Nephron (organoid): ENCODE results near the gene FUBP3.
A peak's percentile ranks its signal among the peaks of the same experiment; 100 is the strongest.

Experiments
- H3K27ac Mint-ChIP-seq, 3 experiments: 2 replicates each; pipeline ENCODE4 v1.8.0; 2020; ENCODE audit warnings: mixed read lengths in 3 of 3, mild to moderate bottlenecking in 2 of 3, moderate library complexity in 1 of 3
- H3K27me3 Mint-ChIP-seq: 2 replicates; pipeline ENCODE4 v1.8.0; 2021; ENCODE audit warnings: low read depth, mild to moderate bottlenecking, moderate library complexity, mixed read lengths
- H3K36me3 Mint-ChIP-seq: 2 replicates; pipeline ENCODE4 v1.8.0; 2020; ENCODE audit warnings: low read depth, mixed read lengths
- H3K4me1 Mint-ChIP-seq: 2 replicates; pipeline ENCODE4 v1.8.0; 2020; ENCODE audit warnings: mixed read lengths
- H3K4me3 Mint-ChIP-seq, 3 experiments: 2 replicates each; pipeline ENCODE4 v1.8.0; 2020; ENCODE audit warnings: mild to moderate bottlenecking in 3 of 3, mixed read lengths in 3 of 3, moderate library complexity in 2 of 3
- H3K9me3 Mint-ChIP-seq: 2 replicates; pipeline ENCODE4 v1.8.0; 2020; ENCODE audit warnings: mixed read lengths
- CTCF ChIP-seq, 3 experiments: fragments of 200-600 bp; sonication (generic); IDR thresholded peaks; one replicate each; pipeline ENCODE4 v1.5.0; 2021; ENCODE audit warnings: antibody characterized with exemption in 3 of 3; ENCODE audit not compliant: unreplicated experiment in 3 of 3

FUBP3 gene

GRCh38 chr9:130536701-130537107 is 42.7 kb upstream of the FUBP3 start:
- H3K4me3 Mint-ChIP-seq = no peak overlapping the region
- no peak for TF ChIP-seq CTCF (IDR thresholded peaks at IDR 0.05; ENCODE audit: unreplicated experiment in 3 of 3)
- peaks cover 32% of the 10 kb centered on the region for H3K4me1 Mint-ChIP-seq
- H3K36me3 Mint-ChIP-seq = no peaks in the 10 kb centered on the region
- peaks cover 84% of the 10 kb centered on the region for H3K27me3 Mint-ChIP-seq
- peak overlapping the region in 1 of 3 experiments; percentile 22 for H3K27ac Mint-ChIP-seq
- H3K9me3 Mint-ChIP-seq = no peaks in the 10 kb centered on the region

- no peak for TF ChIP-seq CTCF (IDR thresholded peaks at IDR 0.05; ENCODE audit: unreplicated experiment in 3 of 3)
- H3K9me3 Mint-ChIP-seq = no peaks in the 10 kb centered on the region
- peaks cover 85% of the 10 kb centered on the region for H3K27me3 Mint-ChIP-seq
- peaks cover 32% of the 10 kb centered on the region for H3K4me1 Mint-ChIP-seq
- H3K27ac Mint-ChIP-seq = peak overlapping the region in 1 of 3 experiments; percentile 8
- peak overlapping the region in 1 of 3 experiments; percentile 6 for H3K4me3 Mint-ChIP-seq
- H3K36me3 Mint-ChIP-seq = no peaks in the 10 kb centered on the region
These were observed 41.9 kb upstream of the FUBP3 start for GRCh38 chr9:130537346-130538050.

DNA sequence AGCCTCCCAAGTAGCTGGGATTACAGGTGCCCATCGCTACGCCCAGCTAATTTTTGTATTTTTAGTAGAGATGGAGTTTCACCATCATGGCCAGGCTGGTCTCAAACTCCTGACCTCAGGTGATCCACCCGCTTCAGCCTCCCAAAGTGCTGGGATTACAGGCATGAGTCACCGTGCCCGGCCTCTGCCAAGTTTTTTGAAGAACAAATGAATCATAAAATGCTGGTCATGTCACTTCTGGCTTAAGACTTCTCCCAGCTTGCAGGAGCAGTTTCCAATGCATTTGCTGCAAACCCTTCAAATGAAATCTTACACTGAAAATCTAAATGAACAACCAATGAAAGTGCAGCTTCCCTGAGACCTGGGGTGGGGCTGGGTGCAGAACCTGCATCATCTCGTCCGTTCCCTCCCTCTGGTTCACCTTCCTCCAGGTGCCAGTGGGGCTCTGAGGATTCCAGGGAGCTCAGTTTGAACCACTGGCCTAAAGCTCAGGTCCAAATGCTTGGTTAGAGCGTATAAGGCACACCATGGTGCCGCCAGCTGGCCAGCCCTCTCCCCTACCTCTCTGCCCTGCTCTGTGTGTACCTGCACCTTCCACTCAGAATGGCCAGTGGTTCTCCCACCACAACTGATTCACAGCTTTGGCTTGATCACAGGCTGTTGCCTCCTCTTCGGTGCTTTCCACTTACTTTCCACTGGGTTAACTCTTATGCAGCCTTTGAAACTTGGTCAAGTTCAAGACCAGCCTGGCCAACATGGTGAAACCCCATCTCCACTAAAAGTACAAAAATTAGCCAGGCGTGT is 39.8 kb upstream of the FUBP3 start:
- no peak for TF ChIP-seq CTCF (IDR thresholded peaks at IDR 0.05; ENCODE audit: unreplicated experiment in 3 of 3)
- H3K27me3 Mint-ChIP-seq = peaks cover 78% of the 10 kb centered on the region
- H3K27ac Mint-ChIP-seq = no peak overlapping the region
- no peak overlapping the region for H3K4me3 Mint-ChIP-seq
- no peaks in the 10 kb centered on the region for H3K9me3 Mint-ChIP-seq
- H3K36me3 Mint-ChIP-seq = no peaks in the 10 kb centered on the region
- H3K4me1 Mint-ChIP-seq = peaks cover 35% of the 10 kb centered on the region

DNA sequence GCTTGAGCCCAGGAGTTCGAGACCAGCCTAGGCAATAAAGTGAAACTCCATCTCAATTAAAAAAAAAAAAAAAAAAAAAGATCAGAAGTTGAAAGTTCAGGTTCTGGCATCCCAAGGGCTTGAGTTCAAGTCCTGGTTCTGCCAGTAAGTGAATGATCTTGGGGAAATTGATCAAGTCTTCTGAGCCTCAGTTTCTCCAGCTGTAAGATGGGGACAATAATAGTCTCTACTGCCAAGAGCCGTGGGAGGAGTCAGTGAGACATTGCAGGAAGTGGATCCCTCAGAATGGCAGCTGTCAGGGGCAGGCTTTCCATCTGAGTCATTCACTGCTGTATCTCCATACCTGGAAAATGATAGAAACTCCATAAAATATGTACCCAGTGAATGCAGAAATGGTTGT is 37.8 kb upstream of the FUBP3 start:
- H3K9me3 Mint-ChIP-seq = no peaks in the 10 kb centered on the region
- H3K36me3 Mint-ChIP-seq = no peaks in the 10 kb centered on the region
- H3K4me3 Mint-ChIP-seq = no peak overlapping the region
- H3K4me1 Mint-ChIP-seq = peaks cover 25% of the 10 kb centered on the region
- TF ChIP-seq CTCF (IDR thresholded peaks at IDR 0.05; ENCODE audit: unreplicated experiment in 3 of 3) = no peak
- no peak overlapping the region for H3K27ac Mint-ChIP-seq
- H3K27me3 Mint-ChIP-seq = peaks cover 71% of the 10 kb centered on the region

DNA sequence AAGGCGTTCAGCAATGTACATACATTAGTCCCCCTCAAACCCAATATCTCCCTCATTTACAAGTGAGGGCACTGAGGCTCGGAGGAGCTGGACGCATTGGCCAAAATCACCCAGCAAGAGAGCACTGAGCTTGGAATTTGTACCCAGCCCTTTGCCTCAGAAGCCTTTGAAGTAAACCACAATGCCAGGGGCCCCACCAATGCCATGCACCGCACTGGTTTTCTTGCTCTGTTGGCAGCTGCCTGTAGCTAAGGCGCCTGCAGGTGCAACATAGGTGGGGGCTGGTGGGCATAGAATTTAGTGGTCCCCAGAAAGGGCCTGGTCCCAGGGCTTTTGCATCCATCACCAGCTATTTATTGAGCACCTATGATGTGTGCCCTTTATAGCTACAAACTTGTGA is 37.3 kb upstream of the FUBP3 start:
- Mint-ChIP-seq H3K27me3 (peaks cover 71% of the 10 kb centered on the region), H3K36me3 (no peaks in the 10 kb centered on the region), H3K27ac (no peak overlapping the region), H3K4me1 (peaks cover 21% of the 10 kb centered on the region), H3K9me3 (no peaks in the 10 kb centered on the region), H3K4me3 (no peak overlapping the region)
- TF ChIP-seq CTCF (IDR thresholded peaks at IDR 0.05; ENCODE audit: unreplicated experiment in 3 of 3) = no peak
